NOMO-1 treated with dmso at 0.1 percent for 144 hours (cell line): ENCODE results near the gene DELE1.

Source experiments
- DNase-seq: peaks from one replicate; lab custom pipeline; 2025; ENCODE audit not compliant: unreplicated experiment; lab: John Stamatoyannopoulos, UW

DELE1 gene, protein sequence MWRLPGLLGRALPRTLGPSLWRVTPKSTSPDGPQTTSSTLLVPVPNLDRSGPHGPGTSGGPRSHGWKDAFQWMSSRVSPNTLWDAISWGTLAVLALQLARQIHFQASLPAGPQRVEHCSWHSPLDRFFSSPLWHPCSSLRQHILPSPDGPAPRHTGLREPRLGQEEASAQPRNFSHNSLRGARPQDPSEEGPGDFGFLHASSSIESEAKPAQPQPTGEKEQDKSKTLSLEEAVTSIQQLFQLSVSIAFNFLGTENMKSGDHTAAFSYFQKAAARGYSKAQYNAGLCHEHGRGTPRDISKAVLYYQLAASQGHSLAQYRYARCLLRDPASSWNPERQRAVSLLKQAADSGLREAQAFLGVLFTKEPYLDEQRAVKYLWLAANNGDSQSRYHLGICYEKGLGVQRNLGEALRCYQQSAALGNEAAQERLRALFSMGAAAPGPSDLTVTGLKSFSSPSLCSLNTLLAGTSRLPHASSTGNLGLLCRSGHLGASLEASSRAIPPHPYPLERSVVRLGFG

DNA sequence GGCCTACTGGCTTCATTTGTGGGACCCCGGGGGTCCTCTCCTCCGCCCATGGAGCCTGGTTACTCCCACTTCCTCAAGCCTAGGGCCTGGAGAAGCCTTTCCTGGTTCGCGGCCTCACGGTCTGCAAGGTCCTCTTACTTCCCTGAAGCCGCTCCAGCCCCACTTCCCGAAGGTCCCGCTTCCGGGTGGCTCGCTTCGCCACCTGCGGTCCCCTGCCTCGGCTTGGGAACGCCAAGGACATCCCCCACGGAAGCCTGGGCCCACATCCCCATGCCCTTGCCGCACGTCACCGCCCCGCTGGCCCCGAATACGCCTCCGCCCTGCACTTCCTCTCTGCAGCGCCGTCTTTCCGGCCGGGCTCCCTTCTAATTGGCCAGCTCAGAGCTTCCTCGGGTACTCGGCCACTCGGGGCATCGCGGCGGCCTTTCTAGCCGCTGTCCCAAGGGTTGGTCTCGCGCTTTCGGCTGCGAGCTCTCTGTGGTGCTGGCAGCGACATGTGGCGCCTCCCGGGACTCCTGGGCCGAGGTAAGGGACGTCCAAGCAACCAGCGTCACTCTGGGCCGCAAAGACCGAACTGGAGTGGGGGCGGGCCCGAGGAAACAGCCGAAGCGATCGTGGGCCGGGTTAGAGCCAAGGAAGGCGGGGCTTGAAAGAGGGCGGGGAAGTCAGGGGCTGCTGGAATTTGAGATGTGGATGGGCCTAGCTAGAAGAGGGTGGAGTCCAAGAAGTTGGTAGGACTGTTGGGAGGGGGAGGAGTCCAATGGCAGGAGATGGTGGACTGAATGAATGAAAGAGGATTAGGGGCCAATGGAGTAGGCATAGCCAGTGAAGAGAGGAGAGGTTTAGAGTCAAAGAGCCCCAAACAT, at the start of gene DELE1:
TSS of gene DELE1 (plus strand) at position 424 of the 866 bp plus-strand sequence. CDS start at position 495, 71 bp downstream.
- peak; percentile 97 for DNase-seq

DNA sequence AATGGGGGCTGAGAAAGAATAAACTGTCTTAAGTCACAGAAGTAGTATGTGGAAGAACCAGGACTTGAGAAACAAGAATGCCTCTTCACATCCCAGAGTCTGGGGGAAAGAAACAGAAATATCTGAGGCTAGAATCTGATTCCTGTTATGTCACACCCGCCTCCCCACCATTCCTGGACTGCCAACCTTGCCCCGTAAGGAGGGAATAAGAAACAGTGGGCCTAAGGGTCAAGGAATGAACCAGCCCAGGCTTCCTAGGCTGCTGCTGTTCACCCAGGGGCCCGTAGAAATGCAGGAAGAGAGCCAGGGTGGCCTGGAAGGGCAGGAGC, 49.8 kb upstream of the DELE1 start:
- no peak for DNase-seq

DNA sequence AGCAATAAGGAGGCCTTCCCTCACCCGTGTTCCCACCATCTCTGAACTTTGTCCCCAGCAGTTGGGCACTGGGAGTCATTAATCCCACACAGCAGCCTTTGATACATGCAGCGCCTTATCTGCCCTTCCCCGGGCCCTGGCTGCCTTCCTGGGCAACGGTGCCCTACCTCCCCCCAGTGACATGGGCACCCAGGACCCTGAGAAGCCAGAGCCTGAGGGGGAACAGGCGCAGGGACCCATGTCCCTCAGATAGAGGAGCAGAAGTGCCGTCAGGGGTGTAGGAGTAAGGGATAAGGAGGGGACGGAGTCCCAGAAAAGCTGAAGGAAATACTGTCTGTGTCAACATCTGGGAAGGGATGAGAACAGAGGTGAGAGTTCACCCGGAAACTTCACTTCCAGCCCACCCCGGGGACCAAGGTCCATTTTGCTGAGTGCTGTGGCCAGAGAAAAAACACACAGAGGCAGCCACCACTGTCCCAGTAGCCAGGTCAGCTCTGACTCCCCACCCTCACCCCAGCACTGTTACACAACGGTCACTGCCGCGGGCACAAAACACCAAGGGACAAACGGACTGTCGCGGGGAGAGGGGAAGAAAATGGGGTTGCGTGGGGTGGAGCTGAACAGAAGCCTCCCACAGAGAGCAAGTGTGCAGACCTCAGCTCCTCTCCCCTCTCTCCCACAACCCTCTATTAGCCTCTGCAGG, 49.3 kb upstream of the DELE1 start:
- no peak for DNase-seq

DNA sequence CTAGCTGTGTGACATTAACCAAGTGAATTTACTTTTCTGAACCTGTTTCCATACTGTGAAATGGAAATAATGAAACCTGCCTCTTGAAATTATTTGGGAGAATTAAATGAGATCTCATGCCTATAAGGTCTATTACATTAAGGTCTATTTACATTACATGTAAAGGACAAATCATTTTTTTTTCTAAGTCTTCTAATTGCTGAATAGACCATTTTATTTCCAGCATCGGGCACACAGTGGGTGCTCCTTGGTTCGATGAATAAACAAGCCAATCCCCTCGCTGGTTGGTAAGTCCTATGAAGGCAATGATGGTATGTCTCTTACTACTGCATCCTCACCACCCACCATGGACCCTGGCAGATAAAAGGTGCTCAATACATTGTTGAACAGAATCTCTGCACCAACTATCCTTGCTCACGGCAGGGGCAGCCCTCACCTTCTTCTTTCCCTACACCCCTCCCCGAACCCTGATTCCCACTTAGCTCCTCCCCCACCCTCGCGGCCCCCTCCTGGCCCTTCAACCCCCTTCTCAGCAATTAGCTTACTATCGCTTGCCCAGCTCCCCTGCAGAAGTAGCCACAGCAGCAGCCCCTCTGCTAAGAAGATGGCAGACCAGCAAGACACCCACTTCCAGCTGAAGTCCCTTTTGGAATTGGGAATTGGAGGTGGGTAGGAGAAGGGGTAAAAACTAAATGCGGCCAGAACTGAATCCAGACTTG, 48.5 kb upstream of the DELE1 start:
- no peak for DNase-seq

DNA sequence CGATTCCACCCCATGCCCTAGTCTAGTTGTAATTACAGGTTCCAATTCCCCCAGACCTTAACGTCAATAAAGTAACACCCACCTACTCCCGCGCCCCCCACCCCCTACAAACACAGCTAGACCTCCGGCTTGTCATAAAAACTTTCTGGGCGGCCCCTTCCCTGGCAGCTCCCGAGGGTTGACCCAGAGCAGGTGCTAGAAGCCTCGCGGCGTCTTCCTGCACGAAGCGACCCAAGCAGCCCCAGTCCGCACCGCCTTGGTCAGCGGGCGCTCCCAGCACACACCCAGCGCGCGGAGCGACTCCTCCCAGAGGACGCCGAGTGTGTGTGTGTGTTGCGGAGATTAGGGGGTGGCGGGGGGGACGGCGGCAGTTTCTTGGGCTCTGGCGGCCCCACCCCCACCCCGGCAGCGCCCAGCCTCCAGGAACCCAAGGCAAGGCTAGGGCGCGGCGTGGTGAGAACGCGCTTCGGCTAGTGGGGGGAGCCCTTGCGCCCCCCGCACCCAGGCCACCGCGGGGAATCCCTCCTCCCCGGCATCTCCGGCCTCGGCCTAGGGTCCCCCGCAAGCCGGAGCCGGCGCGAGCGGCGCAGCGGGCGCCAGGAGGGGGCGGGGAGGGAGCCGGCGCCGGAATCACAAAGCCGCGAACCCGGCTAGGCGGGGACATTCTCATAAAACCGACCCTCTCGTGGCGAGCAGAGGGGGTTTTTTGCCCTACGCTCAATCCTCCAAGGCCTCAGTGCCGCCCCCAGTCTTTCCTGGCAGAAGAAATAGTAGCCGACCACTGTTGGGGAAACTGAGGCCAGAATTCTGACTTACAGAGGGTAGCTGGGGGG, 47.7 kb upstream of the DELE1 start:
- DNase-seq: no peak

DNA sequence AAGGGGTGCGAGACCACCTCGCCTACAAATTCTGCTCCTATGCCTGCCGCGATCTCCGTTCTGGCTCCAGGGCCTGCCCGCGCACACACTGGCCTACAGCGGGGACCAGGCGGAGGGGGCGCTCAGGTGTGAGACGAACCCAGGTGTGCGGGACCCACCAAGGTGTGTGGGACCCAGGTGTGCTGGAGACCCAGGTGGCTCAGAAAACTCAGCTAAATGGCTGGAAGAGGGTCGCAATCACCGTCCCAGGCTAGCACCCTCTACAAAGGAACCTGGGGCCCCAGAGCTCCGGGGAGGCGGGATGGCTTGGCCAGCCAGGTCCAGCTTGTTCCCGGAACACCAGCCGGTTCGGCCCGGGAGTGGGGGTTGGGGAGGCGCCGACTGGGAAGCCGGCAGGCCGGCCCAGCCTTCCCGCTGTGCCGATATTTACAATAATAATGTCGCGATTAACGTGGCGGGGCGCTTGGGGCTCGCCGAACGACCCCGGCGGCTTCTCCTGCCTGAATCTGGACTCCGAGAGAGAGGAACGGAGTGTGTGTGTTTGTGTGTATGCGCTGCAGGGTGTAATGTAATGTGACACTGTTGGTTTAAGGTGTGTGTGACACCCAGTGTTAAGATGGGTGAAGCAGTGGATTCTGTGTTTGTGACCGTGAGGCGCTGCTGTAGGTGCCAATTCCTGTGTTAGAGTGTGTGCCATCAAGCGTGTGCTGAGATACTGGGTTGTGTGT, 46.9 kb upstream of the DELE1 start:
- DNase-seq: no peak

DNA sequence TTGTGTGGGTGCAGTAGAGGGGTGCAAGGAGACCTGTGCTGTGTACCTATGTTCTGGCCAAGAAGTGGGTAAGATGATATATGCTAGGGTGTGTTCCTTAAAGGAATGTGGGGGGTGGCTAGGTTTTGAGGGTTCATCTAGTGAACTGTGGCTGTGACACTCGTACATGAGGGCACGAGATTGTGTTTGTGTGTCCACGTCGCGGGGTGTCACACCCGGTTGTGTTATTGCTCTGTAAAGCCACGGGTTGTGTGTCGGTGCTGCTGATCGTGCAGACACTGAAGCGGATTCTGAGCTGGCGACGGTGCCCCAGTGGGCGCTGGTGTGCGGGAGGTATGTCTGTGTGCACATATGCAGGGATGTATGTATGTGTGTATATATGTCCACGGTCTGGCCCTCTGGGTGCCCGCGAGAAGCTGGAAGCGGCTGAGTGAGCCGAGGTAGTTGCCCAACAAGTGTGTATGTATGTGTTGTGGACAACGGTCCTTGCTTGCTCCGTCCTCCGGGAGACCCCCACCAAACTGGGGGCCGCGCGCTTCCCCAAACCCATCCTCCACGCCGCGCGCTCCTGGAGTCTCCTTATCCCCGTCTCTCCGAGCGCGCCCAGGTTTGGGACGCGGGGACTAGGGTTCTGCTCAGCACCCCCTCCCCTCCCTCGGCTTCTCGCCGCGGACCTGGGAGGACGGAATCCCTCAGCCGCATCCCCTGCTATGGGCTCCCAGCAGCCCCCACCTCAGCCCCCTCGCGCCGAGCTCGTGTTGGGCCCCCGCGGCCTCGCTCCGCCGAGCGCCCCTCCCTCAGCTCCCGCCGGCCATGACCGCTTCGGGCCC, 46.1 kb upstream of the DELE1 start:
- no peak for DNase-seq

DNA sequence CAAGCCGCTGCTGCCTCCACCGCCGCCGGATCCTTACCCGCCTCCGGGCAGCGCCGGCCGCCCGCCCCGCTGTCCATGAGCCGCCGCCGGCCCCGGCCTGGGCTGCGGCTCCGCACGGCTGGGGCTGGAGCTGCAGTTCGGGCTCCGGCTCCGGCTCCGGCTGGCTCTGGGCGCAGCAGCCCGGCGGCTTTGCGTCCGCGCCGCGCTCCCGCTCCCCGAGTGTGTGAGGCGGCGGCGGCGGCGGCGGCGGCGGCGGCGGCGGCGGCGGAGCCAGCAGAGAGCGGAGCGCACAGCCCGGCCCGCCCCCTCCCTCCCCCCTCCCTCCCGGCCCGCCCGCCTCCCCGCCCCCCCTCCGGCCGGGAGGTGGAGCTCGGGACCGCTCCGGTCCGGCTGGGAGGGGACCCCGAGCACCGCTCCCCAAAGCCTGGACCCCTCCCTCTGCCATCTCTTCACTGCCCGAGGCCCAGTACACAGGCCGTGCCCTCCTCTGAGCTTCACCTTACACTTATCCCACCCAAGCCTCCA, 45.4 kb upstream of the DELE1 start, which contains the start of gene PCDH1:
TSS of gene PCDH1 (minus strand) at position 225 of the 525 bp plus-strand sequence. CDS start at position 77, 148 bp downstream.
- DNase-seq: no peak

DNA sequence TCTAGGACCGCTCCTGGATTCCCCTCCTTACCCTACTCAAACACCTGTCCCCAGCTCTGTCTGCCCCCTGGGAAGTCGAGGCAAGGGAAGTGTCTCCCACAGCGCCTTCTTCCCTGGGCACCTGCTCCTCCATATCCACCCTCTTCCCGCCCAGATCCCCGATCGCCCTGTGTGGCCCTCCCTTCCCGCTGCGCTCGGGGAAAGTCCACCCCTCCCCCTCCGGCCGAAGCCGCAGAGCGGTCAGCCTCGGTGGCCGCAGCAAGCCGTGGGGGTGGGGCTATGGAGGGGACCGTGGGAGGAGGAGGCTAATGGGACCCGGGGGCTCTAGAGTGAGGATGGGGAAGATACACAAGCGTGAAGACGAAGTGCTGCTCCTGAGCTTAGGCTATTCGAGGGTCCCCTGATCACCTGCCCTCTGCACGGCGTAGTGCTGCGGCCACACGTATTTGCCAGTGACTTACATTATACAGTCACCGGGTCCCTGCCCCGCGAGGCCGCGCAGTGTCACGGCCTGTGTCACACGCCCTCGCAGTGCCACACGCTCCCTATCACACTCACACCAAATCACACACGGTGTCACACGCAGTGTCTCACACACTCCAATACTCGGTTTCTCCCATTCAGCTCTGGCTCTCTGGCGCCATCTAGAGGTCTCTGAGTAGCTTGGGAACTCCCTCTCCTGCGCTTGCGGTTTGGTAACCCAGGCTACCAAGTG, 44.8 kb upstream of the DELE1 start:
- peak; percentile 80 for DNase-seq

DNA sequence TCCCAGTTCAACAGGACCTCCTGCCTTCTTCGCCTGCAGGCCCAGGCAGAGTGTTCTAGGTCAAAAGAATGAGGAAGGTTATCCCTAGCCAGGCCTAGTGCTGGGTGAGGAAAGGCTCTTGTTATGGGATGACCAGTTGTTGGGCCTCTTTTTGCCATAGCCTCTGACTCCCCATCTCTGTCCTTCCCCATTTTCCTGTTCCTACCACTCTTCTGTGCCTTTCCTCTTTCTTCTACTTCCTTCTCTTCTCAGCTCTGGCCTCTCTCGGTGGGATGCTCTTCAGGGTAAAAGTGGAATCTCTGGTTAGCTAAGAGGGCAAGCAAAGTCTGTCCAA, 44.3 kb upstream of the DELE1 start:
- DNase-seq: no peak

DNA sequence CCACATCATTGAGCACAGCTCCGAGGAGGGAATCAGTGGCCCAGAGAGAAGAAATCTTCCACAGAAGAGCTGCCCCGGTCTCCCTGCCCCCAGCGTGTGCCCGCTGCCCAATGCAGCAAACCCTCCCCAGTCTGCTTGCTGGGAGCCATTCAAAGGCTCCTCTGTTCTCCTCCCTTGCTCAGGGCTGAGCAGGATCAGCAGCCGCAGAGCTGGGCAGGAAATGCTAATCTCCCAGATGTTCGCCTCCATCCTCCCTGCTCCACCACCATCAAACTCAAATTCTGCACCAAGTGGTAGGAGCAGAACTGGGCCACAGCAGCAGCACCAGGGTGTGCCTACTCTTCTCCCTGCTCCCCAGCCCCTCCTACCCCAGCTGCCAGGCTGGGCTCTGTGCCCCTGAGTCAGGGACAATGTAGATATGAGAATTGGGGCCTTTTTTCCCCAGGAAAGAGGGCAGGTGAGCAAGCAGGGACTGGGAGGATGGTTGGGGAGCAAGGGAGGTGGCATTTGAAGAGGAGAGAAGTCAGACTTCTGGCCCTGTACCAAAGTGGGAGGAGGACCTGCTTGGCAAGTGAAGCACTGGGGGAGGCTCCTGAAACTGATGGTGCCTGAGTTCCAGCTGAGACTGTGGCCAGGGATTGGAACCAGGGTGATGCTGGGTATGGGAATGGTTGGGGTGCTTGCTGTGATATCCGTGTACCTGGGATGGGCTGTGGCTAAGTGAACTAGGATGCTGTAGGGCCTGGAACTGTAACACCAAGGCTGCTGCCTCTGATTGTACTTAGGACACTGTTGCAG, 43.5 kb upstream of the DELE1 start:
- no peak for DNase-seq

DNA sequence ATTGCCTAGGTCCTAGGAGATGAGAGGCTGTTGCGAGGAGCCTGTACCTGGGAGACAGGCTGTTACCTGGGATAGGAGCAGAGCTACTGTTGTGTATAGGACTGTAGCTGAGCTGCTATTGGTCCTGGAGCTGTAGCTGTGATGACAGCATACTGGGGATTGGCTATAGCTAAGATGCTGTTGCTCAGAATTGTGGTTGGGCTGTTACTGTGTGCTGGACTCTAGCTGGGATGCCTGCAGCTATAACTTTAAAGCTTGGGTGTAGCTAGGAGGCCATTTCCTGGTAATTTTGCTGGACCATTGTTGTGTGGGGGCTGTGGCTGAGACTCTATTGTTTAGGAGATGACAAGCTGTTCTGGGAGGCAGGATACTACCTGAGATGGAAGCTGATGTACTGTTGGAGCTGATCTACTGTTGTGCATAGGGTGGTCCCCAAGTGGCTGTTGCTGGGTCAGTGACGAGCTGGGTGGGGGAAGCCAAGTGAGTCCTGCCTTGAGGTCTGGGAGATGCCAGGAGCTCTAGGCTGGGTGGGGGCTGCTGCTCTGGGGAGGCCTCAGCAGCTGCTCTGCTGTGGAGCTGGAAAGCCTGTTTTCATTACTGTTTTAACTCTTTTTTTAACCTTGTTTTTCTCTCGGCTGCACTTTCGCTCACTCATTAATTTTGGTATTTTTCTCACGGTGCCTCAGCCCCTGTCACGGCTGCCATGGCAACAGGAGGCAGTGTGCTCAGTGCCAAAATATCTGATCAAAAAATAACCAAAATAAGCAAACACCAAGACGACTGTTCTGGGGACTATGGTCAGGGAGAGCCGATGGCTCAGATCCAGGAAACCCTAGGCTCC, 42.5 kb upstream of the DELE1 start:
- no peak for DNase-seq

DNA sequence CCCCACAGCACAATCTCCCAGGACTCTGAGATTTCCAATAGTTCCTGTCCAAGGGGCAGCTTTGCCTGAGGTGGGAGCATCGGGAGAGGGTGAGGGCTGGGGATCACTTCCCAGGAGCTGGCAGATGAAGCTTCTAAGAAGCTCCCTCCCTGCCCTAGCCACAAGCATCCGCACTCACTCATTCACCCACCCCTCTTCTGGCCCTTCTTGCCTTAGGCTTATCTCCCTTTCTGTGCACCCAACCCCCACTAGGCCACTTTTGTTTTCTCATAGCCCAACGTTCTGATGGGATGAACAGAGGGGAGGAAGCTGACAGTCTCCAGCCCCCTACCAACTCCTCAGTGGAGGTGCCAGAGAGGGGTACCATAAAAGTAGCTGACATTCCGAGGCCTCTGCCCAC, 41.8 kb upstream of the DELE1 start:
- DNase-seq: no peak

DNA sequence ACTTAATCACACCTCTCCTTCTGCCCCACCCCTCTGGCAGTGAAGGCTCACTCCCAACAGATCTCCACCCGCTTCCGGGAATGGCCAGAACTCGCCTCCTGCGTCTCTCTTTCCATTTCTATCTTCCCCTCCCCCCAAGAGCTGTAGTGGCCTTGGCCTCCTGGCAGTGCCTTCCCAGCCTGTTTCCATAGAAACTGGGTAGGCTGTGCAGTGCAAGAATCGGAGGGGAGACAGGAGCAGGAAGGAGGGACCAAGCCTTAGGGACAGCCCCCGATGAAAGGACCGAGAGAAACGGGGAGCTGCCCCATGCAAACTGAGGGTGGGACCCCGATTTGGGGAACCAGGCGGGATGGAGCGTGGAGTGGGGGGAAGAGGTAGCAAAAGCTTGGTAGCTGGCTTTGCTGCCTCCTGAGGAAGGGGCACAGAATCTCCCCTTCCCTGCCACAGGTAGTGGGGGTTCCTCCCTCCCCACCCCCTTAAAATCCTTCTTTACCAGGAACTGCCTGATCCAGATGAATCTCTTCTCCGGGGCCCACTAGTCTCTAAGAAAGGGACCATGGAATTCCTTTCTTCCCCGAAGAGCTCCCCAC, 41.0 kb upstream of the DELE1 start:
- DNase-seq: no peak

DNA sequence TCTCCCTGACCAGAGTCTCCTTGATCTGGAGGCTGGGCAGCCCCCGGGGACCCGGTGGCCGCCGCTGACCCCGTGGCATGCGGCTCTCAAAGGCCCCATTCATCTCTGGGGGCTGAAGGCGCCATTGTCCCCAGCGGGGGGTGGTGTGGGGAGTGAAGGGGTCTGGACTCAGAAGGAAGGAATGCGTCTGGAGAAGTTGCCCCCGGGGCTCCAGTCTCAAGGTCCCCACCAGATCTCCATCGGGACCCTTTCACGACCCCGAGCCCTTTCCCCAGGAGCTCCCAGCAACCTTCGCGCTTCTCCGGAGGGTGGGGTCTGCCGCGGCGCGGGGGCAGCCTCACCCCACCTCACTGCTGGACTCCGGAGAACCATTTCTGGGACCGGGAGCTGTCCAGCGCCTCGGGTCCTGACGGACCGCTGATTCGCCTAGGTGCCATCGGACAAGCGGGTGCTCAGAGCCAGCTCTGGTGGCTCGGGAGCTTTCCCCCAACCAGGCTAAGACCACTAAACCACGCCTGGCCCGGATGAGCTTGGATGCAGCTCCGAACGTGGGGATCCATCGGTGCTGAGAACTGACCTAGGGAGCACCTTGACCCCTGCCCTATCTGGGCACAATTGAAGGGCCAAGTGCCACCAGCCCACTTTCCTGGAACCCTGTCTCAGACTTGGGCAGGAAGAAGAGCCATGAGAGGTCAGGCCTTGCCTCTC, 40.3 kb upstream of the DELE1 start:
- no peak for DNase-seq
